ENCODE results near the gene SNAP47. TPM values are rescaled to one million over a fixed set of nuclear protein-coding genes. Genes with fewer than 3 reads are reported as not detected.

Gene SNAP47
- polyA plus RNA-seq, 1 donor from 2014 or later, result 56.0 TPM

- Histone ChIP-seq H2AFZ (ENCODE audit: low read depth, low read length) (no peak overlapping the region), H3K79me2 (replicated peaks; ENCODE audit: insufficient read depth, low read length) (no peaks in the 10 kb centered on the region), H3F3A (ENCODE audit: insufficient read depth, low read length, poor library complexity, severe bottlenecking) (no peaks in the 10 kb centered on the region), H3K9me2 (ENCODE audit: insufficient read depth, low read length) (no peaks in the 10 kb centered on the region), H3K4me3 (ENCODE audit: low read length) (no peak overlapping the region), H3K4me2 (ENCODE audit: low read length) (no peak overlapping the region), H3K9me3 (ENCODE audit: low read length) (no peaks in the 10 kb centered on the region), H3K27me3 (ENCODE audit: insufficient read depth, low read depth, low read length) (no peaks in the 10 kb centered on the region), H4K20me1 (ENCODE audit: insufficient read depth) (no peaks in the 10 kb centered on the region), H3K9ac (ENCODE audit: low read length) (no peak overlapping the region), H3K27ac (ENCODE audit: low read length) (no peak overlapping the region), H3K36me3 (ENCODE audit: insufficient read depth, low read length) (no peaks in the 10 kb centered on the region)
- TF ChIP-seq REST (IDR thresholded peaks at IDR 0.05; ENCODE audit: borderline replicate concordance) (no peak), MXI1 (conservative IDR thresholded peaks at IDR 0.05; ENCODE audit: poor library complexity, severe bottlenecking) (no peak), TAF1 (IDR thresholded peaks at IDR 0.05; ENCODE audit: low read depth) (no peak), EZH2 (IDR thresholded peaks at IDR 0.05; ENCODE audit: borderline replicate concordance, insufficient read depth, low read length, poor library complexity, severe bottlenecking) (no peak), RAD21 (conservative IDR thresholded peaks at IDR 0.05) (no peak), EP300 (conservative IDR thresholded peaks at IDR 0.05; ENCODE audit: poor library complexity, severe bottlenecking) (no peak), POLR2AphosphoS5 (IDR thresholded peaks at IDR 0.05) (no peak), SMC3 (conservative IDR thresholded peaks at IDR 0.05; ENCODE audit: poor library complexity) (no peak)
- TF ChIP-seq, protein P1, sequence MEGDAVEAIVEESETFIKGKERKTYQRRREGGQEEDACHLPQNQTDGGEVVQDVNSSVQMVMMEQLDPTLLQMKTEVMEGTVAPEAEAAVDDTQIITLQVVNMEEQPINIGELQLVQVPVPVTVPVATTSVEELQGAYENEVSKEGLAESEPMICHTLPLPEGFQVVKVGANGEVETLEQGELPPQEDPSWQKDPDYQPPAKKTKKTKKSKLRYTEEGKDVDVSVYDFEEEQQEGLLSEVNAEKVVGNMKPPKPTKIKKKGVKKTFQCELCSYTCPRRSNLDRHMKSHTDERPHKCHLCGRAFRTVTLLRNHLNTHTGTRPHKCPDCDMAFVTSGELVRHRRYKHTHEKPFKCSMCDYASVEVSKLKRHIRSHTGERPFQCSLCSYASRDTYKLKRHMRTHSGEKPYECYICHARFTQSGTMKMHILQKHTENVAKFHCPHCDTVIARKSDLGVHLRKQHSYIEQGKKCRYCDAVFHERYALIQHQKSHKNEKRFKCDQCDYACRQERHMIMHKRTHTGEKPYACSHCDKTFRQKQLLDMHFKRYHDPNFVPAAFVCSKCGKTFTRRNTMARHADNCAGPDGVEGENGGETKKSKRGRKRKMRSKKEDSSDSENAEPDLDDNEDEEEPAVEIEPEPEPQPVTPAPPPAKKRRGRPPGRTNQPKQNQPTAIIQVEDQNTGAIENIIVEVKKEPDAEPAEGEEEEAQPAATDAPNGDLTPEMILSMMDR (IDR thresholded peaks at IDR 0.05; ENCODE audit: poor library complexity, severe bottlenecking), result no peak
Observed at GRCh38 chr1:227794817-227795192, 59.6 kb downstream of the SNAP47 start.

DNA sequence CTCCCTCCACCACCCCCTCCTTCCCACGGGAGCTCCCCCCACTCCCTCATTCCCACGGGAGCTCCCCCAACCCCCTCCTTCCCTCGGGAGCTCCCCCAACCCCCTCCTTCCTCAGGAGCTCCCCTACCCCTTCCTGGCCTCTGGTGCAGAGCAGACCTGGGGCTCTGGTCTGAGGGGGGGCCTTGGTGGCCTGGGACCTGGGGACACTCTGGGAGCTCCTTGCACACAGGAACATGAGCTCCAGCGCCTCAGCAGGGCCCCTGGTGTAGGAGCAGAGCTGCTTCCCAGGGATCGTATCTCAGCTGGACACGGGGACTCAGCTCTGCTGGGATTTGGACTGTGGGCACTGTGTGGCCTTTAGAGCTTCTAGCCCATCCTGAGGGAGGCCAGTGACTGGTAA, 60.5 kb downstream of the SNAP47 start:
- no peak overlapping the region for H3K4me2 ChIP-seq (ENCODE audit: low read length)
- no peak overlapping the region for H3K27ac ChIP-seq (ENCODE audit: low read length)
- no peaks in the 10 kb centered on the region for H4K20me1 ChIP-seq (ENCODE audit: insufficient read depth)
- H3K36me3 ChIP-seq (ENCODE audit: insufficient read depth, low read length), result no peaks in the 10 kb centered on the region
- H2AFZ ChIP-seq (ENCODE audit: low read depth, low read length), result no peak overlapping the region
- H3K9me3 ChIP-seq (ENCODE audit: low read length), result no peaks in the 10 kb centered on the region
- no peak overlapping the region for H3K9ac ChIP-seq (ENCODE audit: low read length)
- no peaks in the 10 kb centered on the region for H3K9me2 ChIP-seq (ENCODE audit: insufficient read depth, low read length)
- no peak for TF ChIP-seq SMC3 (conservative IDR thresholded peaks at IDR 0.05; ENCODE audit: poor library complexity)
- TF ChIP-seq RAD21 (conservative IDR thresholded peaks at IDR 0.05), result no peak
- no peak for TF ChIP-seq TAF1 (IDR thresholded peaks at IDR 0.05; ENCODE audit: low read depth)
- TF ChIP-seq POLR2AphosphoS5 (IDR thresholded peaks at IDR 0.05), result no peak
- TF ChIP-seq REST (IDR thresholded peaks at IDR 0.05; ENCODE audit: borderline replicate concordance), result no peak
- TF ChIP-seq EZH2 (IDR thresholded peaks at IDR 0.05; ENCODE audit: borderline replicate concordance, insufficient read depth, low read length, poor library complexity, severe bottlenecking), result no peak
- no peak for TF ChIP-seq EP300 (conservative IDR thresholded peaks at IDR 0.05; ENCODE audit: poor library complexity, severe bottlenecking)
- TF ChIP-seq, protein P1 (IDR thresholded peaks at IDR 0.05; ENCODE audit: poor library complexity, severe bottlenecking), result no peak
- no peak for TF ChIP-seq MXI1 (conservative IDR thresholded peaks at IDR 0.05; ENCODE audit: poor library complexity, severe bottlenecking)
- H3K27me3 ChIP-seq (ENCODE audit: insufficient read depth, low read depth, low read length), result no peaks in the 10 kb centered on the region
- H3K4me3 ChIP-seq (ENCODE audit: low read length), result no peak overlapping the region
- H3F3A ChIP-seq (ENCODE audit: insufficient read depth, low read length, poor library complexity, severe bottlenecking), result no peaks in the 10 kb centered on the region
- no peaks in the 10 kb centered on the region for H3K79me2 ChIP-seq (replicated peaks; ENCODE audit: insufficient read depth, low read length)
